B cell (primary cell): ENCODE data around the gene ANK3. TPM values are rescaled to one million over a fixed set of nuclear protein-coding genes. Genes with fewer than 3 reads are reported as not detected.

Source experiments
- ATAC-seq: fragments of 200-7000 bp; cut with Tn5 transposase; one replicate; pipeline ENCODE4 v1.10.0; 2021; ENCODE audit warnings: low read depth, mild to moderate bottlenecking, moderate number of reproducible peaks, moderate library complexity
- CTCF ChIA-PET: fragments of 350-600 bp; sonication (Branson Sonifier 250); formaldehyde crosslinking; loops from one replicate; lab custom pipeline; 2021; ENCODE audit warnings: antibody characterized with exemption, inconsistent platforms; lab: Charles Lee
- POLR2A ChIA-PET: fragments of 350-600 bp; sonication (Branson Sonifier 250); formaldehyde crosslinking; loops from one replicate; lab custom pipeline; 2021; ENCODE audit warnings: antibody characterized with exemption; lab: Charles Lee
- DNase-seq: peaks from one replicate; pipeline ENCODE4 v3.0.0; 2013
- H2AFZ ChIP-seq: 2 replicates; pipeline ENCODE4 v1.6.1; 2012; ENCODE audit warnings: mild to moderate bottlenecking, low read depth, low read length; ENCODE audit not compliant: insufficient read depth, poor library complexity, severe bottlenecking
- H3K27ac ChIP-seq, 2 donors: 1 replicate in 1 of 2; 2 replicates in 1 of 2; pipeline ENCODE4 v1.5.1; 2012 to 2013; ENCODE audit warnings: low read length in 2 of 2, mild to moderate bottlenecking in 2 of 2, moderate library complexity in 1 of 2
- H3K27me3 ChIP-seq, 4 experiments: fragments of 200-600 bp in 1 of 4; sonication (generic) in 1 of 4; replicated peaks in 1 of 4; 1 replicate in 2 of 4; 2 replicates in 2 of 4; pipeline versions ENCODE4 v1.6.1 to v1.7.0; 2013 to 2016; ENCODE audit warnings: low read length in 3 of 4, mild to moderate bottlenecking in 2 of 4, mixed read lengths in 1 of 4, moderate library complexity in 1 of 4; ENCODE audit not compliant: insufficient read depth in 4 of 4, control insufficient read depth in 3 of 4; ENCODE audit errors: control extremely low read depth in 1 of 4
- H3K36me3 ChIP-seq, 2 experiments: replicated peaks in 1 of 2; 1 replicate in 1 of 2; 2 replicates in 1 of 2; pipeline versions ENCODE4 v1.6.1 to v1.7.1; 2013; ENCODE audit warnings: low read length in 1 of 2; ENCODE audit not compliant: insufficient read depth in 2 of 2, control insufficient read depth in 1 of 2; ENCODE audit errors: control extremely low read depth in 1 of 2, extremely low read depth in 1 of 2
- H3K4me1 ChIP-seq, 2 donors: fragments of 200-600 bp in 1 of 2; sonication (generic) in 1 of 2; 1 replicate in 1 of 2; 2 replicates in 1 of 2; pipeline versions ENCODE4 v1.5.1 to v1.6.1; 2013 to 2017; ENCODE audit warnings: low read length in 2 of 2; ENCODE audit not compliant: control insufficient read depth in 2 of 2, insufficient read depth in 2 of 2
- H3K4me2 ChIP-seq: replicated peaks from 2 replicates; pipeline ENCODE3; 2012; ENCODE audit warnings: mild to moderate bottlenecking, low read depth, low read length; ENCODE audit not compliant: poor library complexity, severe bottlenecking
- H3K4me3 ChIP-seq, 5 experiments: fragments of 200-600 bp in 1 of 5; sonication (generic) in 1 of 5; 1 replicate in 3 of 5; 2 replicates in 2 of 5; pipeline versions ENCODE4 v1.5.1 to v1.7.0; 2011 to 2016; ENCODE audit warnings: low read length in 4 of 5, mild to moderate bottlenecking in 4 of 5, low read depth in 2 of 5, control low read depth in 1 of 5, moderate library complexity in 1 of 5; ENCODE audit not compliant: insufficient read depth in 1 of 5; ENCODE audit errors: control extremely low read depth in 1 of 5, extremely low read depth in 1 of 5
- H3K79me2 ChIP-seq: fragments of 200-600 bp; sonication (generic); one replicate; pipeline ENCODE4 v1.6.0; 2016; ENCODE audit warnings: low read length; ENCODE audit not compliant: control insufficient read depth, insufficient read depth
- H3K9ac ChIP-seq: fragments of 200-600 bp; sonication (generic); 2 replicates; pipeline ENCODE4 v1.6.1; 2017; ENCODE audit warnings: mild to moderate bottlenecking, low read length, moderate library complexity
- H3K9me3 ChIP-seq, 3 donors: one replicate each; pipeline versions ENCODE4 v1.6.1 to v1.7.1; 2013; ENCODE audit warnings: low read length in 2 of 3; ENCODE audit not compliant: control insufficient read depth in 2 of 3, insufficient read depth in 1 of 3; ENCODE audit errors: control extremely low read depth in 1 of 3
- H4K20me1 ChIP-seq: 2 replicates; pipeline ENCODE4 v1.6.0; 2012; ENCODE audit warnings: mild to moderate bottlenecking, low read length; ENCODE audit not compliant: insufficient read depth, control insufficient read depth, poor library complexity, severe bottlenecking
- H3K27ac Mint-ChIP-seq: one replicate; pipeline ENCODE4 v1.8.0; 2021; ENCODE audit warnings: mixed read lengths
- H3K27me3 Mint-ChIP-seq: one replicate; pipeline ENCODE4 v1.8.0; 2021; ENCODE audit warnings: mixed read lengths
- H3K4me1 Mint-ChIP-seq: one replicate; pipeline ENCODE4 v1.8.0; 2021; ENCODE audit warnings: mixed read lengths
- H3K4me3 Mint-ChIP-seq: one replicate; pipeline ENCODE4 v1.8.0; 2021; ENCODE audit warnings: mixed read lengths
- H3K9me3 Mint-ChIP-seq: one replicate; pipeline ENCODE4 v1.8.0; 2022; ENCODE audit warnings: mixed read lengths; ENCODE audit not compliant: insufficient read depth
- EZH2 ChIP-seq: IDR thresholded peaks from 2 replicates; pipeline ENCODE4 v1.6.1; 2012; ENCODE audit warnings: borderline replicate concordance, low read depth, mild to moderate bottlenecking, moderate library complexity, low read length; ENCODE audit not compliant: insufficient read depth, poor library complexity, severe bottlenecking
- WGBS: methylation state at CpG from one replicate; pipeline ENCODE4 v1.1.5; 2013; ENCODE audit warnings: missing lambda C conversion rate; ENCODE audit not compliant: insufficient coverage; 5-methylcytosine and 5-hydroxymethylcytosine counted together
- intact Hi-C: fragments of 100-400 bp; cut with micrococcal nuclease; formaldehyde crosslinking; loops from one replicate; pipeline ENCODE4 v1.10.0; 2022
- polyA plus RNA-seq: library from polyadenylated mRNA; depleted of rRNA; stranded (reverse); fragments of >200 nt; gene quantifications from 2 replicates; pipeline ENCODE4 v1.2.3, GENCODE V29; 2012
- total RNA-seq, 2 donors: library from RNA; stranded (reverse); fragments of 120-200 nt in 1 of 2; gene quantifications; 1 replicate in 1 of 2; 2 replicates in 1 of 2; pipeline versions ENCODE4 v1.2.3 to v1.2.4, GENCODE V29; 2013 to 2022
- TF ChIP-seq, protein P1 (sequence below): fragments of 200-600 bp; IDR thresholded peaks from one replicate; pipeline ENCODE4 v1.8.0; 2022; ENCODE audit warnings: antibody characterized with exemption, mild to moderate bottlenecking

ANK3 gene
- total and polyA plus RNA-seq, 2 donors (not counting 1 experiment from before 2014, with no cell fraction given): 4.9 to 21.6 TPM

DNA sequence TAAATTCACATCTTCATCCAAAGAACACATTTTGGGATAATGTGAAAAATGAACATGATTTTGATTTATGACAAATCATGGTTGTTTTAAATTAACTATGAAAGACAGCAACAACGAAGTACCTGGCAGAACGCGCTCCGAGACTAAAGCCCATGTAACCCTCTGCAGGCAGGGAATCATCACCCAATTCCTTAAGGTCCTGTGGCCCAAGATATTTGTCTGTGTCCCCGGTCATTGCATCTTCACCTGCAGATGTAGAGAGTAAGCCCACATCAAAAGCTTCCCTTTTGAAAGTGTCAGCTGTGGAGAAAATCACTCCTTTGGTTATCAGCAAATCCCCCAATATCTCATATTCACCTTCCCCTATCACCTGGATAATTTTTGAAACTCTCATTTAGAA, 250.8 kb downstream of the ANK3 start:
- ChIA-PET POLR2A (no interaction called here), CTCF (interaction anchor here (0.6 kb wide), 1 partner anchor 73 kb away, joined by 5 read pairs; no protein-coding TSS in a partner anchor)
- no peak overlapping the region for H3K4me2 ChIP-seq
- H3K27me3 Mint-ChIP-seq: no peaks in the 10 kb centered on the region
- peaks cover 11% of the 10 kb centered on the region for H3K4me1 Mint-ChIP-seq
- no peaks in the 10 kb centered on the region for H3K9me3 Mint-ChIP-seq
- no peak overlapping the region for H3K4me3 ChIP-seq
- no peak overlapping the region for H2AFZ ChIP-seq
- no peak overlapping the region for H3K27ac ChIP-seq
- peaks cover 0 to 6% of the 10 kb centered on the region in 2 donors for H3K4me1 ChIP-seq
- H3K4me3 Mint-ChIP-seq: no peak overlapping the region
- H3K9me3 ChIP-seq: no peaks in the 10 kb centered on the region
- no peaks in the 10 kb centered on the region for H3K27me3 ChIP-seq
- ATAC-seq: no peak
- no peak overlapping the region for H3K9ac ChIP-seq
- no peaks in the 10 kb centered on the region for H3K36me3 ChIP-seq
- WGBS: 84% methylated on average over 4 of the region's 5 CpGs
- DNase-seq: no peak
- H3K27ac Mint-ChIP-seq: no peak overlapping the region
- TF ChIP-seq, protein P1, sequence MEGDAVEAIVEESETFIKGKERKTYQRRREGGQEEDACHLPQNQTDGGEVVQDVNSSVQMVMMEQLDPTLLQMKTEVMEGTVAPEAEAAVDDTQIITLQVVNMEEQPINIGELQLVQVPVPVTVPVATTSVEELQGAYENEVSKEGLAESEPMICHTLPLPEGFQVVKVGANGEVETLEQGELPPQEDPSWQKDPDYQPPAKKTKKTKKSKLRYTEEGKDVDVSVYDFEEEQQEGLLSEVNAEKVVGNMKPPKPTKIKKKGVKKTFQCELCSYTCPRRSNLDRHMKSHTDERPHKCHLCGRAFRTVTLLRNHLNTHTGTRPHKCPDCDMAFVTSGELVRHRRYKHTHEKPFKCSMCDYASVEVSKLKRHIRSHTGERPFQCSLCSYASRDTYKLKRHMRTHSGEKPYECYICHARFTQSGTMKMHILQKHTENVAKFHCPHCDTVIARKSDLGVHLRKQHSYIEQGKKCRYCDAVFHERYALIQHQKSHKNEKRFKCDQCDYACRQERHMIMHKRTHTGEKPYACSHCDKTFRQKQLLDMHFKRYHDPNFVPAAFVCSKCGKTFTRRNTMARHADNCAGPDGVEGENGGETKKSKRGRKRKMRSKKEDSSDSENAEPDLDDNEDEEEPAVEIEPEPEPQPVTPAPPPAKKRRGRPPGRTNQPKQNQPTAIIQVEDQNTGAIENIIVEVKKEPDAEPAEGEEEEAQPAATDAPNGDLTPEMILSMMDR: no peak
- no peak for TF ChIP-seq EZH2
- H4K20me1 ChIP-seq: no peaks in the 10 kb centered on the region
- intact Hi-C loops: no loop called here
- H3K79me2 ChIP-seq: no peaks in the 10 kb centered on the region

GRCh38 chr10:60138026-60138425, 251.6 kb downstream of the ANK3 start:
- Histone ChIP-seq H2AFZ (no peak overlapping the region), H3K36me3 (no peaks in the 10 kb centered on the region), H3K9me3 (no peaks in the 10 kb centered on the region), H3K79me2 (no peaks in the 10 kb centered on the region), H3K27me3 (no peaks in the 10 kb centered on the region), H3K9ac (no peak overlapping the region), H3K27ac (no peak overlapping the region), H3K4me1 (peaks cover 0 to 6% of the 10 kb centered on the region in 2 donors), H3K4me3 (no peak overlapping the region), H3K4me2 (no peak overlapping the region), H4K20me1 (no peaks in the 10 kb centered on the region)
- DNase-seq (no peak), ATAC-seq (no peak)
- ChIA-PET POLR2A (no interaction called here), CTCF (interaction anchor here (2.4 kb wide), 1 partner anchor 24 kb away, joined by 7 read pairs; no protein-coding TSS in a partner anchor)
- no peaks in the 10 kb centered on the region for H3K27me3 Mint-ChIP-seq
- intact Hi-C loops: no loop called here
- H3K4me1 Mint-ChIP-seq: peaks cover 11% of the 10 kb centered on the region
- H3K27ac Mint-ChIP-seq: no peak overlapping the region
- TF ChIP-seq, protein P1: no peak
- no peak for TF ChIP-seq EZH2
- H3K4me3 Mint-ChIP-seq: no peak overlapping the region
- H3K9me3 Mint-ChIP-seq: no peaks in the 10 kb centered on the region
